GM03348 (cell line): ENCODE results near the gene AHCYL2.
A peak's percentile ranks its signal among the peaks of the same experiment; 100 is the strongest.
"Not testable (repeated sequence)": the region's sequence is repeated elsewhere in the genome, so short reads cannot be mapped to it uniquely, and the experiment has no call there.

Experiments
- DNase-seq: peaks from one replicate; pipeline ENCODE4 v3.0.0; 2012; ENCODE audit warnings: low spot score

AHCYL2 gene

DNA sequence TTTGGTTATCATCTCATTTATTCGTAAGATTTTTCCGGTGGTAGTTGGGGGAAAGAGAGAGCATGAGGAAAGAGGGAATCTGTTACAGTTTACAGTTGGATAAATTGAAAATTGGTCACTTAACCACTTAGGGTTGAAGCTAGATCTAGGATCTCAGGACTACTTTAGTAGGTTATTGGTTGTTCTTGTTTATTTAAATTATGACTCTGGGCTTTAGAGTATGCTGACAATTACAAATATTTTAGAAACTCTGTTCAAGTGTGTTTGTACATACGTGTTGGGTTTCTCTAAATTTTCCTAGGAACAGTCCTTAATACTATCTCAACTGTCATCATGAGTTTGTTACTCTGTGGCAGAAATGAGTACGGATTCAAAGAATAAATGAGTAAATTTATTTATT, 160.8 kb downstream of the AHCYL2 start:
- no peak for DNase-seq

- DNase-seq = no peak
These were observed 161.7 kb downstream of the AHCYL2 start for GRCh38 chr7:129386506-129386905.

GRCh38 chr7:129387537-129387936, 162.7 kb downstream of the AHCYL2 start:
- DNase-seq = no peak

GRCh38 chr7:129388333-129389098, 163.7 kb downstream of the AHCYL2 start:
- DNase-seq = no peak

DNA sequence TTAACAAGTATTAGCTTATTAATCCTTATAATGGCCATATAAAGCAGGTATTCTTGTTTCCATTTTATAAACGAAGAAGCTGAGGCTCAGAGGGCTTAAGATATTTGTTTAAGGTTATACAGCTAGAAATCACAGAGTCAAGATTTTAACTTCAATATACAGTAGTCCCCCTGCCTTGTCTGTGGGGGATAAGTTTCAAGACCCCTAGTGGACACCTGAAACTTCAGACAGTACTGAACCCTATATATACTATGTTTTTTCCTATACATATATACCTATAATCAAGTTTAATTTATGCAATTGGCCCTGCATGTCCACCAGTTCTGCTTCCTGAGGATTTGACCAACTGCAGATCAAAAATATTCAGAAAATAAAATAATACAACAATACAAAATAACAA, 165.0 kb downstream of the AHCYL2 start:
- no peak for DNase-seq

- no peak for DNase-seq
These were observed 165.5 kb downstream of the AHCYL2 start for GRCh38 chr7:129390314-129390713.

- no peak for DNase-seq
These were observed 166.8 kb downstream of the AHCYL2 start for GRCh38 chr7:129391546-129392171.

DNA sequence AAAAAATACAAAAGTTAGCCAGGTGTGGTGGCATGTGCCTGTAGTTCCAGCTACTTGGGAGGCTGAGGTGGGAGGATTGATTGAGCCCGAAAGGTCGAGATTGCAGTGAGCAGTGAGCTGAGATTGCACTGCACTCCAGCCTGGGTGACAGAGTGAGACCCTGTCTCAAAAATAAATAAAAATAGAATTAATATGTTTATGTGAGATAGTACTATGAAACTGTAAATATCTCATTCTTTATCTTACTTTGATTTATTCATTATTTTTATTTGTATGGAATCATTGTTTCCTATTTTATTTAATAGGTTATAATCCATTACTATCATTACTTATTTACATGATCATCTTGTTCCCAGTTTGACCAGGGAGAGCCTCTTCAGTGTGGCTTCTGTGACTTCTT, 168.4 kb downstream of the AHCYL2 start:
- DNase-seq = no peak

GRCh38 chr7:129394101-129394500, 169.3 kb downstream of the AHCYL2 start:
- DNase-seq = no peak

GRCh38 chr7:129394982-129395914, 170.4 kb downstream of the AHCYL2 start:
- DNase-seq = no peak

GRCh38 chr7:129401228-129401966, 176.6 kb downstream of the AHCYL2 start:
- peak; percentile 32 for DNase-seq

GRCh38 chr7:129401967-129402860, 177.4 kb downstream of the AHCYL2 start:
- DNase-seq = no peak

GRCh38 chr7:129405527-129405926, 180.7 kb downstream of the AHCYL2 start:
- DNase-seq = no peak

DNA sequence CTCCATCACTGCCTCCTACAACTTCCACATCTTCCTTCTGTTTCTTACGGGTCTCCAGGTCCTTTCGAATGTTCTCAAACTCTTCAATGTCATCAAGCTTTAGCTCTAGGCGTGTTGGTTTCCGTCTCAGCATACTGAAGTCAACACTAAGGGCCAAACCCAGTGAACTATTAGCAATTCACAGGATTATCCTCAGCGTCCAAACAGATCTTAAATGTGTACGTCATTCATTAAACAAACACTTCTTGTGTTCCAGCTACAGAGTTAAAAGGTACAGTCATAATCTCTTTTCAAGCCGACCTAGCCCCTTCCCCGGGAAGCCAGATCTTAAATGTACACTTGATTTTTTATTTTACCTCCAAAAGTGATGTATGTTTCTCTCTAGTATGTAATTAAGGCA, 185.4 kb downstream of the AHCYL2 start:
- DNase-seq = not testable (repeated sequence)

DNA sequence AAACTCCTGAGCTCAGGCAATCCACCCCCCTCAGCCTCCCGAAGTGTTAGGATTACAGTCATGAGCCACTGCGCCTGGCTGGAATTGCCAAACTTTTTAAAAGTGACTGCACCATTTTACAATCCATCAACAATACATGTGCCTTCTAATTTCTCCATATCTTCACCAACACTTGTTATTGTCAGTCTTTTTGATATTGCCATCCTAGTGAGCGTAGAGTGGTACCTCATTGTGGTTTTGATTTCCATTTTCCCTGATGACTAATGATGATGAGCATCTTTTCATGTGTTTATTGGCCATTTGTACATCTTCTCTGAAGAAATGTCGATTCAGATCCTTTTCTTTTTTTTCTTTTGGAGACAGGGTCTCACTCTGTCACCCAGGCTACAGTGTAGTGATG, 187.7 kb downstream of the AHCYL2 start:
- no peak for DNase-seq

- DNase-seq = no peak
These were observed 192.2 kb downstream of the AHCYL2 start for GRCh38 chr7:129417073-129417472.

DNA sequence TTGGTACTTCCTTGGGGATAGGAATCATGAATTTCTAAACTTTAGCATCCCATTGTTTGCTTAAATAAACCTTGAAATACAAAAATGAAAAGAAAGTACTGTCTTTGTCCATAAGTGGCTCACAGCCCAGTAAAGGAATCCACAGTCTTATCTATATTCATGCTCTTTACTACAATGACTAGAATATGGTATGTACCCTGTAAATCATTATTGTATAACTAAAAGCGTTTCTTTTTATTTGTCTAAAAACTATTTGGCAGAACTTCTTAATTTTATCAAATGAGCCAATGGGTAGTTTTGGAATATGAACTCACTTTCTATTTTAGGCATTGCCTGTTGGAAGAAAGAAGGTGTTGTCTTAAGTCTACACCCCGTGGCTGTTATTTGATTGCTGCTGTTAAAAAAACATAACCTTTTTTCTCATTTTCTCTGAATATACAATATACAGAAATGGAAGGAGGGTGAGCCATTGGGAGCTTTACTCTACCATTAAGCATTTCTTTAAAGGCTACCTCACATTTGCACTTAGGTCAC, 197.0 kb downstream of the AHCYL2 start:
- DNase-seq = no peak

DNA sequence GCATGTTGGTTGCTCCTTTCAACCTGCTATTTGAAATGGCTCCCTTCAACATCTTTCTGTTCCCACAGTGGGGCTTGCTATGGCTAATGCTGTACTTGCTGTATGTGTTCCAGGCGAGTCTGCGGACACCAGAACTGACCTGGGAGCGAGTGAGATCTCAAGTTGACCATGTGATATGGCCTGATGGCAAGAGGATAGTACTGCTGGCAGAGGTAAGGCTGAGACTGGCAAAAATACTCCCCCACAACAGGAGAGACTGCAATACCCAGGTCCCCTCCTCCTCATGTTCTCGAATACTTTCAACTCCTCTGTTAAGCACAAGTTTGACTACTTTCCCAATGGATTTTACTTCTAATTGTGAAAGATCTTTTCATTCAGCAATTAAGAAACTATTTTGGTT, 197.9 kb downstream of the AHCYL2 start:
- no peak for DNase-seq

- DNase-seq = no peak
These were observed 199.0 kb downstream of the AHCYL2 start for GRCh38 chr7:129423700-129424410.

DNA sequence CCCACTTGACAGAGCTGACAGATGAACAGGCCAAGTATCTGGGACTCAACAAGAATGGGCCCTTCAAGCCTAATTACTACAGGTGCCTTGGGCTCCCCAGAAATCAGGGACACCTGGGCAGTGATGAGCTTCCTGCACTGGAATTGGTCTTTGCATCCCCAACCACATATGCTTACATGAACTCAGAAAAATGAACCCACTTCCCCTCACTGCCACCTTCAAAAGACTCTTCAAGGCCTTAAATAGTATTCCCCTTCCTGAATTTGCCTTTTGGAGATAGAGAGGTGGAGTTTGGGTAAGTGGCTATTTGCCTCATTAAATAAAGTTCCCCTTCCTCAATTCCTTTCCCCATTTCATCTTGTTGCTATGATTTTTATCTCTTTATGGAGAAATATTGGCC, 201.7 kb downstream of the AHCYL2 start:
- no peak for DNase-seq
